SIG-M5 treated with dmso at 0.1 percent for 504 hours (cell line): ENCODE results near the gene ZNF804B.
A peak's percentile ranks its signal among the peaks of the same experiment; 100 is the strongest.

ENCODE experiments used
- DNase-seq: peaks from one replicate; lab custom pipeline; 2025; ENCODE audit not compliant: unreplicated experiment; lab: John Stamatoyannopoulos, UW

Gene ZNF804B

DNA sequence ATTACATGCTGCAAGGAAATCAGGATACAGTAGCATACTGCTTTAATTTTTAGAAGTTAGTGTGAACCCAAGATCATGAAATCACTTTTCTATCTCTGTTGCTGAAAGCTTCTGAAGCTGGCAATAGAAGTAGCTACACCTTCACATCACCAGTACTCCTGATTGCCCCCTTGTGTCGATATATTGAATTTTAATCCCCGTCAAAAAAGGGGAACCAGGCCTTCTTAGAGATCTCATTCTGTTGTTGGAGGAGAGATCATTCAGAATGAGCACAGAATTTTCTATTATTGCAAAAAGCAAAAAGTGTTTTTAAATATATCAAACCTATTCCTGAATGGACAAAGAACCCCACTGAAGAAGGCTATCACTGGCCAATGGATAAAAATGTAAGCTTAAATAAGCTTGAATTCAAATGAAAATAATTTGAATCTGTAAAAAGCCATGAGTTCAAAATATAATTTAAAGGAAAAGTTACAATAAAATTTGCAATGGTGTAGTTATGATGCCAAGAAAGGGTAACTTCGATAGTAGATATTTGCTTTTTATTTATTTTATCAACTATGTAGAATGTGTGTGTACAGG, 75.7 kb downstream of the ZNF804B start:
- DNase-seq, result peak; percentile 62

GRCh38 chr7:88842201-88842600, 82.7 kb downstream of the ZNF804B start:
- no peak for DNase-seq

GRCh38 chr7:88845091-88845490, 85.6 kb downstream of the ZNF804B start:
- DNase-seq, result no peak

GRCh38 chr7:88851220-88851619, 91.7 kb downstream of the ZNF804B start:
- no peak for DNase-seq

DNA sequence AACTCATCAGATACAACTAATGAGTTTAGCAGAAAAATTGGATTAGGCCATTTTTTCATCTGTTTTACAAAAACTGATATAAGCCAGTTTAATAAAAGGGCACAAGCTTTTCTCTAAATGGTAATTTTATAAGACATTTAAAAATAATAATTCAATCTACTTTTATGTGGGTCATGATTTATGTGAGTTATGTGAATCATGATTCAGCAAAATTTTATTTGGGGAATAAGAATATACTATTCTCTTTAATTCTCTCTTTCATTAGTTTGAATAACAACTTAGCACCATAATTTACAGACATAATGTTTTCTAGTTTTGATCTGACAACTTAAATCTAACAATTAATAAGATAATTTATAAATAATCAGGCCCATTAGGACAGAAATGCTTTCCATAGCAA, 99.8 kb downstream of the ZNF804B start:
- no peak for DNase-seq

- no peak for DNase-seq
Measured at GRCh38 chr7:88866265-88866863, 106.9 kb downstream of the ZNF804B start.

DNA sequence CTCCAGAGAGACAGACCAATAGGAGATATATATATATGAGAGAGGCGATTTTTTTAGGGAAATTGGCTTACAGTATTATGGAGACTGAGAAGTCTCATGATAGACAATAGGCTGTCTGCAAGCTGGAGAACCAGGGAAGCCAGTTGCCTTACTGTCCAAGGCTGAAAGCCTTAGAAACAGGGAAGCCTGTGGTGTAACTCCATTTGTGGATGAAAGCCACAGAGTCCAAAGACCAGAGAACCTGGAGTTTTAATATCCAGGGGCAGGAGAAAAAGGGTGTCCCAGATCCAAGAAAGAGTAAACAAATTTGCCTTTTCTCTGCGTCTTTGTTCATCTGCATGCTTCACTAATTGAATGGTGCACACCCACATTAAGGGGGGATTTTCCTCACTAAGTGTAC, 107.7 kb downstream of the ZNF804B start:
- no peak for DNase-seq

DNA sequence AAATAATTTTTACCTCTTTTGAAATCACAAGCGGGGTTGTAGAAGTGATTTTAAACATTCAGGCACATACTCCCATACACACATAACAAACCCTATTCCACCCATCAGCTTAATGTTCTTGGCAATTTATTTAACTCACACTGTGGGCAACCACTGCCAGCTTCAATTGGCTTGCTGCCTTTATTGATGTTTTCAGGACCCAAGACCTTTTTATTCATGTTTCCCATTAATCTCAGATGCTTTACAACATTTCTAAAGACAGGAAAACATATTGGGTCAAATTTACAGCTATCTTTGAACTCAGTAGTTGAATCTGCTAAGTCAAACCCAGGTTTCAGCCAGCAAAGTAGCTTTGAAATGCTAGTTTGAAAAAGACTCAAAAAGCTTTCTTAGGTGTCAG, 109.0 kb downstream of the ZNF804B start:
- no peak for DNase-seq

- DNase-seq, result no peak
Measured at GRCh38 chr7:88881136-88881535, 121.6 kb downstream of the ZNF804B start.

- no peak for DNase-seq
Measured at GRCh38 chr7:88885131-88885530, 125.6 kb downstream of the ZNF804B start.

- no peak for DNase-seq
Measured at GRCh38 chr7:88888684-88889083, 129.2 kb downstream of the ZNF804B start.

- no peak for DNase-seq
Measured at GRCh38 chr7:88910516-88910915, 151.0 kb downstream of the ZNF804B start.

DNA sequence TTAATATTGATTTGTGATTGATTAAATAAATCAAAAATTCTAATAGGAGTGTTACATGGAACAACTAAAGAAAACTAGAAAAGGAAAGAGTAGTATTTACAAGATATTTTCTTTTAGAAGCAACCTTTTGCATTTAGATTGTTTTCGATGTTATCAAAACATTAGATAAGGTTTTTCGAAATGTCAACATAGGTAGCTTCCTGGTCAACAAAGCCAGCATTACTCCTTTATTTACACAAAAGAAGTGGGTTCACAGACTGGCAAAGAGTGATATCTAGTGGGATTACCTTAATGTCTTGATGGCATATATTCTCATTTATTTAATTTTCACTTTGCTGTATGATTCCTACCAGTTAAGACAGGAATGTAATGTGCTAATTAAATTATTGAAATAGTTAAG, 153.4 kb downstream of the ZNF804B start:
- no peak for DNase-seq

DNA sequence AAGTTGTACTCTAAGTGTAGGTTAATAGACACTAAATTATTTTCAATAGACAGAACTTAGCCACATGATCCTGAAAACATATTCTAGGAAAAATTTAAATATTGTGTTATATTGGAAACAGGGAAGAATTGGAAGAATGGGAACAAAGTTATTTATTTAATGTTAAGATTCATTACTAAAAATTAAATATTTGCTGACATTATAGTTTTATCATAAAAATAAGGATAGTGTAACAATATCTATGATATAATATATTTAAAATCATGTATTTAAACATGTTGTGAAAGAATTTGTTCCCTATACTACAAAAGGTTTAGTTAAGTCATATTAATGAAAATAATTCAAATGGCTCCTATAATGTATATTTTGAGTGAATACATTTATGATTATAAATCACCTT, 156.1 kb downstream of the ZNF804B start:
- no peak for DNase-seq

- no peak for DNase-seq
Measured at GRCh38 chr7:88919478-88920131, 160.1 kb downstream of the ZNF804B start.

GRCh38 chr7:88922944-88923343, 163.4 kb downstream of the ZNF804B start:
- no peak for DNase-seq

GRCh38 chr7:88928276-88928675, 168.8 kb downstream of the ZNF804B start:
- DNase-seq, result no peak

- DNase-seq, result no peak
Measured at GRCh38 chr7:88929719-88930118, 170.2 kb downstream of the ZNF804B start.

- no peak for DNase-seq
Measured at GRCh38 chr7:88933285-88933684, 173.8 kb downstream of the ZNF804B start.

DNA sequence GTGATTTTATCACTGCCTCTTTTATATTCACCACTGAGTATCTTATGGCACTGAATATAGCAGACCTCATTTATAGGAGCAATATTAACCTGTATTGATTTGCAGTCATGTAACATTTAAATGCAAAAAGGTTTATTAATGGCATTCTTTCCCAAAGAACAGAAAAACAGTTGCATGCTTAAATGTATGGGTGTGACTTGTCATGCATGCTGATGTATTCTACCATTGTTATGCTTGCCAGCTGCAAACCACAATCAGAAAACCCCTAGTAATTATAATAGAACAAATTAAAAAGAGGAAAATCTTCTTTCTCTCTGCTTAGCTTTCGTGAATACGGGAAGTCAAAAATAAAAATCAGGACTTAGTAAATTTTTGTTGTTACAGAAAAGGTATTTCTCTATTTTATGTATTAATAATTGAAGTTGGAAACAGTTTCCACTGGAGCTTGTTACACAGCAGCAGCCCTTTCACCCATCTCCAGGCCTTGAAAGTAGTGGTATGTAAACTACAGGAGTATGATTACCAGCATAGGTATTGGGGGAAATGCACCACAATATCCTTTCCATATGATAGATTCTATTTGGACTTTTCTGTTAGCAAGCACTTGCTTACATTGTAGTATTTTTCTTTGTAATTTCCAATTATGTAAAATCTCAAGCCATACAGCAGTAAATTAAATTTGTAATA, 183.5 kb downstream of the ZNF804B start:
- no peak for DNase-seq

GRCh38 chr7:88951826-88952225, 192.3 kb downstream of the ZNF804B start:
- no peak for DNase-seq

DNA sequence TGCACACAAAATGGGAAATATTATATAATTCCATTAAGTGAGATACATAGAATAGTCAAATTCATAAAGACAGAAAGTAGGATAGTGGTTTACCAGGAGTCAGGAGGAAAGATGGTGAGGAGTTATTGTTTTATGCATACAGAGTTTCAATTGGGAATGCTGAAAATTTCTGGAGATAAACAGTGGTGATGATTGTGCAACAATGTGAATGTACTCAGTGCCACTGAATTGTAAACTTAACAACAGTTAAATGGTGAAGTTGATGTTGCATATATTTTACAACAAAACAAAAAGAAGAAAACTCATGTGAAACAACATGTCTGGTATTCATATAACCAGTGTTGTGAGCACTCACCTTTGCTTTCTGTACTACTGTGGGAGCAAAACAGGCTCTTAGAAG, 204.9 kb downstream of the ZNF804B start:
- no peak for DNase-seq
